ENCODE data around the gene CYS1.
"Not testable (repeated sequence)": the region's sequence is repeated elsewhere in the genome, so short reads cannot be mapped to it uniquely, and the experiment has no call there.

The CYS1 gene

GRCh38 chr2:10011606-10012325 lies 68.4 kb downstream of the CYS1 start:
- not testable (repeated sequence) for DNase-seq

DNA sequence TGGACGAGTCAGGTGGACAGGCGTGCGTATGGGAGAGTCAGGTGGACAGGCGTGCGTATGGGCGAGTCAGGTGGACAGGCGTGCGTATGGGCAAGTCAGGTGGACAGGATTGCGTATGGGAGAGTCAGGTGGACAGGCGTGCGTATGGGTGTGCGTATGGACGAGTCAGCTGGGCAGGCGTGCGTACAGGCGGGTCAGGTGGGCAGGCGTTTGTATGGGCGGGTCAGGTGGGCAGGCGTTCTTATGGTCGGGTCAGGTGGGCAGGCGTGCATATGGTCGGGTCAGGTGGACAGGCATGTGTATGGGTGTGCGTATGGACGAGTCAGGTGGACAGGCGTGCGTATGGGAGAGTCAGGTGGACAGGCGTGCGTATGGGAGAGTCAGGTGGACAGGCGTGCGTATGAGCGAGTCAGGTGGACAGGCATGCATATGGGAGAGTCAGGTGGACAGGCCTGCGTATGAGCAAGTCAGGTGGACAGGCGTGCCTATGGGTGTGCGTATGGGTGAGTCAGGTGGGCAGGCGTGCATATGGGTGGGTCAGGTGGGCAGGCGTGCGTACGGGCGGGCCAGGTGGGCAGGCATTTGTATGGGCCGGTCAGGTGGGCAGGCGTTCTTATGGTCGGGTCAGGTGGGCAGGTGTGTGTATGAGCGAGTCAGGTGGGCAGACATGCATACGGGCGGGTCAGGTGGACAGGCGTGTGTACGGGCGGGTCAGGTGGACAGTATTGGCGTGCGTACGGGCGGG lies 69.2 kb downstream of the CYS1 start:
- DNase-seq: not testable (repeated sequence)

- no peak for DNase-seq
Measured at GRCh38 chr2:10009811-10010781, 70.1 kb downstream of the CYS1 start.

- DNase-seq: no peak
Measured at GRCh38 chr2:10009271-10009810, 70.9 kb downstream of the CYS1 start.

DNA sequence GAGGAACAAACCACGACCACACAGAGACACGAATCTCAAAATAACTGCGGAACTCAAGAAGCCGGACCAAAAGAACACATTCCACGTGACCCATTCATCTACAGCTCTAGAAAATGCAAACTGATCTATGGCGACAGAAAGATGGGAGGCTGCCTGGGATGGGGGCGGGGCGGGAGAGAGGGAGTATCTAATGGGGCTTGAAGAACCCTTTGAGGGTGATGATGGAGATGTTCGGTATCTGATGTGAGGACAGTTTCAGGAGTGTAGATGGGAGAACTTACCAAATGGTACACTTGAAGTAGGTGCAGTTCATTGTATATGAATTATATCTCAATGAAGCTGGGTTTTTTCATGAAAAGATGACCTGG lies 71.4 kb downstream of the CYS1 start:
- DNase-seq: no peak

DNA sequence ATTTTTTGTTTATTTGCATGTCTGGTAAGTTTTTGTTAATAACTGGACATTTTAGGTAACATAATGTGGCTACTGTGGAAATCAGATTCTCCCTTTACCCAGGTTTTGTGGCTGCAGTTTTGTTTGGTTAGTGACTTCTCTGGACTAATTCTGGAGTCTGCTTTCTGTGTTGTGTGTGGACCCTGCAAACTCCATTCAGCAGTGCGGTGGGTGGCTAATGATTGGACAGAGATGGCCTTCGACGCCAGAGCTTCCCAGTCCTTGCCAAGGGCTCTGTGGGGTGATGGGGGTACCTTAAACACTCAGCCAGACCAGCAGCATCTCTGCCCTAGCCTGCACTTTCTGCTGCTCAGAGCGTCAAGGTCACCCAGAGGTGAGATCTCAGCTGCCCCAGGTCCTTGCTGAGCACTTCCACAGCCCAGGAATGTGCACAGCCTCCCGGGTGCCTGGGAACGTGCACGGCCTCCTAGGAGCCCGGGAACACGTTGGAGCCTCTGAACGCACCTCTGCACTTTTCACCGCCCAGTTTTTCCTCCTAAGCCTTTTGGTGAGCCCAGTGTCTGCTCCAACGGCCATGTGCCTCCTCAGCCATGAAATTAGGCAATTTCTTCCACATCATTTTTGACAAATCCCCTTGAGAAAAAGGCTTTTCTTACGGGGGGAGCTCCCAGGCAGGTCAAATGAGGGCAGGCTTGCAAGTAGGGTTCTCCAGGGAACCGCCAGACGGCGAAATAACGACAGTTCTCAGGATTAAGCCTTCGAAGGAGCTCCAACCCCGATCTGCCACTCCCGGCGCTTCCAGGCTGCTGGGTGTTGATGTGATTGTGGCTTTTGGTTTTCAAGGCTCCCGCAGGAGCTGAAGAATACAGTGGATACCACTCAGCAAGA lies 72.0 kb downstream of the CYS1 start:
- no peak for DNase-seq

GRCh38 chr2:10007435-10007834 lies 72.8 kb downstream of the CYS1 start:
- no peak for DNase-seq
